K562 (cell line): Measurements from ENCODE around the gene DCUN1D2.

Experiments
- ARHGAP35 ChIP-seq: fragments of 450-650 bp; IDR thresholded peaks from 2 replicates; pipeline ENCODE4 v1.6.1; 2018; ENCODE audit not compliant: partially characterized antibody
- ETS1 ChIP-seq: conservative IDR thresholded peaks from 2 replicates; pipeline ENCODE4 v1.6.1; 2011; ENCODE audit warnings: low read depth, mild to moderate bottlenecking, low read length; ENCODE audit not compliant: control insufficient read depth
- EZH2 ChIP-seq: IDR thresholded peaks from 2 replicates; pipeline ENCODE4 v1.6.1; 2012; ENCODE audit warnings: low read depth, mild to moderate bottlenecking, inconsistent platforms, low read length, borderline replicate concordance
- LCOR ChIP-seq: sonication (generic); formaldehyde crosslinking; IDR thresholded peaks from 2 replicates; pipeline ENCODE4 v1.8.0; 2022; ENCODE audit warnings: mild to moderate bottlenecking, missing genetic modification reagents
- PHF21A ChIP-seq: fragments of 450-650 bp; IDR thresholded peaks from 2 replicates; pipeline ENCODE4 v1.6.1; 2017; ENCODE audit warnings: low read depth, borderline replicate concordance
- ZNF384 ChIP-seq: IDR thresholded peaks from 2 replicates; pipeline ENCODE4 v1.6.1; 2012; ENCODE audit warnings: low read depth, low read length, improper control_type of control experiment

- TF ChIP-seq EZH2 (no peak), LCOR (CRISPR knock-in tag) (no peak), PHF21A (no peak), ETS1 (no peak), ARHGAP35 (no peak), ZNF384 (no peak)
These were observed 3.8 kb downstream of the DCUN1D2 start for GRCh38 chr13:113486698-113487097.
